Activated CD8-positive, alpha-beta memory T cell treated with anti-CD3 and anti-CD28 coated beads for 1 hour (primary cell): Measurements from ENCODE around the gene KCNC2.

Experiments
- DNase-seq, 2 donors: peaks; one replicate each; pipeline ENCODE4 v3.0.0-alpha.2; 2020; ENCODE audit warnings: low read depth in 1 of 2; ENCODE audit errors: extremely low read depth in 1 of 2

Gene KCNC2

DNA sequence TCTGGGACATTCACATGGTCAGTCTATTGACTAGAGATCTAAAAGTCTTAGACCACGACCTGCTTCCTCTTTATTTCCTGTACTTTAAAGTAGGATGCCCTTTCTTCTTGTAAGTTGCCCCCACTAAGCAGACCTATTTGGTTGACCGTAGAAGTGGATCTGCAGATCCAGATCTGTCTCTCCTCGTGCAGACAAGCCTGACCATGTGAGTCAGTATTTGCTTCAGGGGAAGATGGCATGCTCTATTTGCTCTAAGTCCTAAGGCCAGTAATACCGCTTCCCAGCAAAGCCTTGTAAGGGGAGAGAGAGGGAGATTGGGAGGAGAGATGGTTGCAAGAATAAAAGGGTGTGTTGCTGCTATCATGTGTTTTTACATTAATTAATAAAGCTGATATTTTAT lies 46.8 kb downstream of the KCNC2 start:
- DNase-seq: no peak

DNA sequence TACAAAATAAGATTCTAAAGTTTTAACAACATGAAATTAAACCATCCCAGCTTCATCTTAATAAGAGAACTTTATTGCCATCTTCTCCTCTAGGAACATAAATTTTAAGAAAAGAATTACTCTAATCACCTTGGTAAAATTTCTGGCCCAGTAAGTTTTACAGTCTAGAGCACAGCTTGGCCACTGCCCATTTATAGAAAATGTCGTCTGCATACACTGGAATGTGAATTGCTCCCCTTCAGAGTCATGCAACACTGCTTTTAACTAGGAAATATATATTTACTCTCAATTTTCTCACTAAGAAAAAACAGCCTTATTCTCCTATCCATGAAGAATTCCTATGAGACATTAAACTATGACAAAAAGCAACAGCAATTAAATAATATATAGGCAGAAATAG lies 48.2 kb downstream of the KCNC2 start:
- DNase-seq: no peak

DNA sequence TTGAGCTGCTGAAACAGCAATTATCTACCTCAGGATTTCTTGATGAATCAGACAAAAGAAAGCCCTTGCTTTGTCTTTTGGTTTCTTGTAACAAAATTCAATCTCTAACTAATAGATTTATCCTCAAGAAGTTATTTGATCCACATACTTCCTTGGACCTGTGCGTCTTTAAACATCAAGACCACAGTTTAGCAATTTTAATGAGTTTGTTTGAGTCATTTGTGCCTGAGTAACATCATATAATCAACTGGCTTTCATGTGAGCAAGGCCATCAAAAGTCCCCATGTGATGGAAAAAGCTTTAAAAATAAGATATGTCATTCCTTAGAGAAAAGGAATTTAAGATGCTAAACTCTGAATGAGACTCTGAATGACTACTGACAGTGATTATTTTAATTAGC lies 52.3 kb downstream of the KCNC2 start:
- DNase-seq: no peak

DNA sequence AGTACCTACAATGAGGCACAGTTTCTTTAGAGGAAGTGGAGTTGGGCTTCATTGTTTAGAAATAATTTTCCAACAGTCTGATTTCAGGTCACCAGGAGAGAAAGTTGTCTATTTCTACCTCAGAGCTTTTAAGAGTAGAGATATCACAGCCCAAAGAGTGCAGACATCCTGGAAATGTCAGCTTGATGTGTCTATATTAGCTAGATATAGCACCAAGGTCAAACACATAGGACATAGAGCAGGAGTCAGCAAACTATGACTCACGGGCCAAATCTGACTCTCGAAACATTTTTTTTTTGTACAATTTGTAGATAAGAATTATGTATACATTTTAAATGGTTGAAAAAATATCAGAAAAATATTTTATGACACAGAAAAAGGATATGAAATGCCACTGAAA lies 53.7 kb downstream of the KCNC2 start:
- DNase-seq: no peak

DNA sequence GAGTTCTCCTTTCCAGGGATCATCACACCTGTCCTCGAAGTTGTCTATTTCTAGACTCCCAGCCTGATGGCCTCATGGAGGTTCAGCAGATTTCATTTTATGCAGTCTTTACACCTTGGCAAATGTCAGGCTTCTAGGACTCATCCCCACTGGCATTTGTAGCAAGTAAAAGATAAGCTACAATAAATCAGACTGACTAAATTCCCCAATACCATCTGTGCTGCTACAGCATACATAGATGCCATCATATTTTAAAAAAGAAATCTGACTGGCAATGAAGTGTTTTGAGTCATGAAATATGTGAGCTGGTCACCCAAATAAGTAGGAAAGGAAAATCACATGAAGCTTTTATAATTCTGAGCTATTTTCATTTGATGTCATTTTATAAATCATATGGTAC lies 55.3 kb downstream of the KCNC2 start:
- DNase-seq: no peak

DNA sequence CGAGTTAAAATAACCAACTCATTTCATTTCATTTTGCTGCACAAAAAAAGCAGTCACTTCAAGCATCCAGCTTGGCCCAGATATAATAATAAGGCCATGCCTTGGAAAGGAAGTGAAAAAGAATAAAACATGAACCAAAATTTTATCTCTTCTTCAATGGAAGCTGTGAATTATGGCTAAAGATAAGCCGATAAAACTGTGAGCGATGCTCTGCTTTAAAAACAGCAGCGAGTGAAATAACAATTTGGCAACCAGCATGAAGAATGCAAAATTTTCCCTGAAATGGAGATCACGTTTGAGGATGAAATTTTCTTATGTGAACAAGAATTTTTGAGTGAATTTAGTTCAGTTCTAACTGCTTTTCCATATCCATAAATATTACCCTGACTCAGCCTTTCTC lies 70.4 kb downstream of the KCNC2 start:
- no peak for DNase-seq

DNA sequence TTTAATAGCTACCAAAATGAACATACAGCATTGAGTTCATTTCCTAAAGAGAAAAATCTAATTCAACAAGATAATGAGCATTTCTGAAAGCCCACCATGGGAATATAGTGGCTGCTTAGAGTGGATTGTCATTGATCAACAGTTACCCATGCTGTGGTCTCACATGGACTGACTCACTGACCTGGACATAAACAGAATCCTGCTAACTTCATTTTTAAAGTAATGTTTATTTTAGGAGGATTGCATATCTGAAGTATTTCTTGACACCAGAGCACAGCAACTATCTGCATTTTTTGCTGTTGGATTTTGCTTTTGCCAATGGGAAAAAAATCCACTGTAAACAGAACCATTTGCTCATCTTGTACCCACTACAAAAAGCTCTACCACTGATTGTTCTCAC lies 71.7 kb downstream of the KCNC2 start:
- no peak for DNase-seq

DNA sequence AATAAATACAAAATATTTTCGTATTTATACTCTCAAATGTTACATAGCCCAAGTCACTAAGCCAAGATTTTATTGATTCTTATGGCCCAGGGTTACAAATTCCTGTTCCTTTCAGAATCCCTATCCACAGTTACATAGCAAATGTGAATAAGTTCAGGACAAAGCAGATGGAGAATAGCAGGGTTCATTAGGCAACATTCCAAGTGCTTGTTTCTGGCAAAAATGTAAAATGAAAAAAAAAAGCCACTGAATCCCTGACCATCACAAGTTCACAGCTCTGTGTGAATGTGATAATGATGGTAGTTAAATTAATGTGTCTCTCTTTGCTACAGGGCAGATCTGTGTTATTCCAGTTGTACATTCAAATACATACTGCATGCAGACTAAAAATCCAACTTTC lies 74.6 kb downstream of the KCNC2 start:
- no peak for DNase-seq

DNA sequence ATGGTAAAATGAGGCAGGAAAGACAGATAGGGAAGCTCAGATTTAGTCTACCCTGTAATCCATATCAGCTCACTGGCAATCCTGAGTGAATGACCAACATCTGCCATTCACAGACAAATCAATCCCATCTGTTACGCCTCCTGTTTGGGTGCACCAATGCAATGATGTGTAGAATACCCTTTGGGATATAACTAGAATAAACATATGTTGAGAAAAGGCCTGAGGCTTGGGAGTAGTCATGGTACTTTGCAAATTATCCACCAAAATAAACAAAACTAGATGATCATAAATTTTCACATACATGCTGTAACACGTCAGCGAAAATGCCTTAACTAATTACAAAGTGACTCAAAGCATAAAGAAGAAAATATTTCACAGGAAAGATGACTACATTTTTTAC lies 78.8 kb downstream of the KCNC2 start:
- no peak for DNase-seq

DNA sequence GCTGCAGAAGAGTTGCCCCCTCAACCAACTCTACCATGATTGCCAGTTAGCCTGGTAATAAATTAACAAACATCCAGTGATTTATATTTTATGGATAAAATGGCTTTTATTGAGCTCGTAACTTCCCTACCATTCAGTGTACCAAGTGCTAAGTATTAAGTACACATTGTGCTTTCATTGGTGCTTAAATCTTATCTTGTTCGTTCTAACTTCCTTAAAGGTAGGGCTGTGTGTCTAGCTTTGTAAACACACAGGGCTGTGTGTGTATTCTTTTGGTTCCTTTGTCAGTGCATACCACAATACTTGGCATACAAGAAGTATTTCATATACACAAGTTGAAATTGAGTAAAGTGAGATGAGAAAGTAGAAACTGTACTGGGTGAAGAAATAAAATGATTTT lies 80.4 kb downstream of the KCNC2 start:
- DNase-seq: no peak

DNA sequence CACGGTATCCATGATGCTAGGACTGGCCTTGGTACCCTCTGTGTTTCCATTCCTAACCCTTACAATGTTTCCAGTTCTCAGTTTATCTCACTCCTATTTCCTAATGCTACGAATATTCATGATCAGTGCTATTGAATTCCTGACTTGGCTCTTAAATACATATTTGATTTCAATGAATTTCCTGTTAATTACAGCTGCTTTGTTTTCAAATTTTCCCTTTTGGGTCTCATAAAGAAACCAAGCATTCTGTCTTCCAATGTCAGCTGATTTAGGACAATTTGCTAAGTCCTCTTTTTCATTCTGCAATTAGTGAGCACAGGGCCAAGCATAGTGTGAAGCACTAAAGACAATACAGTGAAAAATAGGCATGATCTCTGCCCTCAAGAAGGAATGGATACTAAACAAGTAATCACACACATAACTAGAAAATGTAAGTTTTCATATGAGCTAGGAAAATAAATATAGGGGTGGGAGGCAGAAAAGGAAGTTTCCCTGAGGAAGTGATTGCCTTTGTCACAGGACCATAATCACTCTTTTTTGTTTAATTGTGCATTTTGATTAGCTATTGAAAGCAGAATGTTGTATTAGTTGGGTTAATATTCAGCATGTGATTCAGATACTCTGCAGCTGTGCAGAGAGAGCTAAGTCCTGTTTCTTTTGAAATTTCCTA lies 88.5 kb downstream of the KCNC2 start:
- DNase-seq: no peak

DNA sequence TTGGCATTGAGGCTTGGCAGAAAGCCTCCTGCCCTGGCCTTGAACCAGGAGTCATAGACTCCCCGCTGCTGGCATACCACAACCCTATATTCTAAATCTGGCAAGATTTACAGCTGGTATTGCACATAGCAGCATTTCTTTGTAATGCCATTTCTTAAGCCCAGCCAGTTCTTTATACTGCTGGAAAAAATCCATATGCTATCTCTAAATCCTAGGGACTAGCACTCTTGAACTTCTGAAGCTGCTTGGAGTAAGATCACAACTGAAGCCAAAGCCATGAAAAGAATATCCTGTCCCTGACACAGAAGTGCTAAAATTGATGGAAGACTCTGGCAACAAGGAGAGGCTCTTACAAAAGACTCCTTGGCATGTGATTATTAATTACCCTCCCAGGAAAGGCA lies 89.3 kb downstream of the KCNC2 start:
- DNase-seq: no peak

DNA sequence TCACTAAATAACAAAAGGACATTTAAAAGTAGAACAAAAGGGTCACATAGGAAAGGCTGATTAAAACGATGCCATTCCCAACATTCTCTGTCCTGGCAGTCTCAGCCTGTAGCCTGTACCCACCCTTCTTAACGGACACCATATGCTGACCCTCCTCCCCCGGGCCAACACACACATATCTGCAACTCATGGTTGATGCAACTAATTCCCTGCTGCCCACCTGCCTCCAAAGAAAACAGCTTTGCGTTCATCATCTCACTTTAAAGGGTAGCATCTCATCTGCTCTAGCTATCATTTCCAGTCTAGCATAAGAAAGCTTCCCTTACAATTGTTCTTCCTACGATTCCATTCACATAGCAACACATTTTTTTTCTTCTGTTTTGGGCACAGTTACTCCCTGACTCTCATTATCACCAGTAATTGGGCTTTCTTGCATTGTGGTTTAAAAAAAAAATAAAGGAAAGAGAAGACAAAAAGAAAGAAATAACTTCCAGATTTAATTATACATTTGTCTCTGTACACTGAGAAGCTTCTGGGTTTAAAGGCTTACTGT lies 92.9 kb downstream of the KCNC2 start:
- no peak for DNase-seq

DNA sequence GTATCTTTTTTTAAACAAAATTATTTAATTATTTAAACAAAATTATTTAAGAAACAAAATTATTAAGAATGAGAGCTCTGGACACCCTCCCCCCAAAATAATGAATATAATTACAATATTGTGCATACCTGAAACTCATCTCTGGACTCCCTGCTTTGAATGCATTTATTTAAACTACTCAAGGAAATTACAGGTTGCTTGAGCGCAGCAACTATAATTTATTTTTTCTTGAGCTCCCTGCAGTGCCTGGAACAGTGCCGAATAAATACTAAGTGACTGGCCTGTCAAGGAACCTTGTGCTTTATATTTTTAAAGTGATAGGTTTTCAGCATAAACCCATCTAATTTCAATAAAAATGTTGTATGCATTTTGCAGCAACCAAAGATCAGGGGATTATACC lies 93.9 kb downstream of the KCNC2 start:
- DNase-seq: no peak

DNA sequence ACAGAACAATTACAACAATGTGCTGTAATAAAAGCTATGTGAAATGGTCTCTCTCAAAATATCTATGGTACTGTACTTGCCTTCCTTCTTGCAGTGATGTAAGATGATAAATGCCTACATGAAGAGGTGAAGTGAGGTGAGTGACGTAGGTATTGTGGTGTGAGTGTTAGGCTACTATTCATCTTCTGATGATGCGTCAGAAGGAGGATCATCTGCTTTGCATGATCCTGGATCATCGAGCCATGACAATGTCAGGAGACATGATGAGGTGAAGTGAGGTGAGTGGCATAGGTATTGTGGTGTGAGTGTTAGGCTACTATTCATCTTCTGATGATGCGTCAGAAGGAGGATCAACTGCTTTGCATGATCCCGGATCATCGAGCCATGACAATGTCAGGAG lies 105.8 kb downstream of the KCNC2 start:
- no peak for DNase-seq

DNA sequence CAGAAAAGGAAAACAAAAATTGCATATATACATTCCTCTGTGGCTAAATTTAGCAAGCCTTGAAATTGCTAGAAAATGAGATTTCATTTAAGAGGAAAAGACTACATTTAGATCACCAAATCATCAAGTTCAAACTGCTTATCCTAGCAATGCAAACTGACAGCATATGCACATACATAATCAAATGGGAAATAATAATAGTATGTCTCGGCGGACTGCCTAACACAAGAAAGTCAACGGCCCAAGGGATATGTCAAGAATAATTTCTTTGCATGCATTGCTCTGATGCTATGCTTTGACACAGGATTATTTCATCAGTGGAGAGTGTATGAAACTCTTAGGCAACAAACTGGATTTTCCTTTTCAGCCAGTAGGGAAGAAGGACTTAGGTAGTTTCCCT lies 107.9 kb downstream of the KCNC2 start:
- DNase-seq: no peak

DNA sequence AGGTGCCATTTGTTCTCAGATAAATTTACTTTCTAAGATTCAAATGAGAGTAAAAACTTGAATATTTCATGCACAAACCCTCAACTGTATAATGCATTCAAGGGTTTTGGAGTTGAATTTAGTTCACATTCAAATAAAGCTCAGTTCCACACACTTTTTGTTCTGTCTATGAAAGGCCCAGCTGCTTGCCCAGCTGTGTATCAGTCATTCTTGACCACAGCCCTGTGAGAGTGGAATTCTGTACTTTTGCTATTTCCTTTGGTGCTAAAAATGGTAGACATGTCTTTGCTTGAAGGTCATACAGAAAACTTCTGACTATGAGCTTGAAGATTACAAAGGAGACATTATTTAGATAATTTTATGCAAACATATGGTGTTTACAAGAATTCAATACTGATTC lies 110.4 kb downstream of the KCNC2 start:
- DNase-seq: no peak

DNA sequence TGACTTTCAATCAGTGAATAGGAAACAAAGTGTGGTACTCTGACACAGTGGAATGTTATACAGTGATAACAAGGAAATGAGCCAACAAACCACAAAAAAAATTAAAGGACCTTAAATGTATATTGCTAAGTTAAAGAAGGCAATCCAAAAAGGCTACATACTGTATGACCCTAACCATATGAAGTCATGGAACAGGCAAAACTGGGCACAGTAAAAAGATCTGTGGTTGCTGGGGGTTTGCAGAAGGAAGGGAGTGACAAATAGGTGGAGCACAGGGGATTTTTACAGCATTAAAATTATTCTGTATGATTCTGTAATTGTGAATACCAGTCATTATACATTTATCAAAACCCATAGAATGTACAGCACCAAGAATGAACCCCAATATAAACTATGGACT lies 112.6 kb downstream of the KCNC2 start:
- DNase-seq: no peak

DNA sequence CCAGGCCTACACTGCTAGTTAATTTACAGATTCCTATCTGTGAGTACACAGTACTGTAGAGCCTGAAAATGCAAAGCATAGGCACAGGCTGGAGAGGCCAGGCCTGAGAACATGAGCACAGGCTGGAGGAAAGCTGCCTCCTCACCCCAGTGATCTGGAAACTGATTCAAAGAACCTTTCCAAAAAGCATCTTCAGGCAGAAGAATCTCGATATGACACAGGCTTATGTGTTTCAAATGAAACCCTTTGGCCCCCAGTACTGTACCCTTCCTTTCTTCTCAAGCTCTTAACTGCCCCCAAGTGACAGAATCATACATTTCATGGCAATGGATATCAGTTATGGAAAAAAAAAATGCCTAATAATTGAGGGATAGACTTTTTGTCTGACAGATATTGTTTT lies 122.0 kb downstream of the KCNC2 start:
- no peak for DNase-seq

DNA sequence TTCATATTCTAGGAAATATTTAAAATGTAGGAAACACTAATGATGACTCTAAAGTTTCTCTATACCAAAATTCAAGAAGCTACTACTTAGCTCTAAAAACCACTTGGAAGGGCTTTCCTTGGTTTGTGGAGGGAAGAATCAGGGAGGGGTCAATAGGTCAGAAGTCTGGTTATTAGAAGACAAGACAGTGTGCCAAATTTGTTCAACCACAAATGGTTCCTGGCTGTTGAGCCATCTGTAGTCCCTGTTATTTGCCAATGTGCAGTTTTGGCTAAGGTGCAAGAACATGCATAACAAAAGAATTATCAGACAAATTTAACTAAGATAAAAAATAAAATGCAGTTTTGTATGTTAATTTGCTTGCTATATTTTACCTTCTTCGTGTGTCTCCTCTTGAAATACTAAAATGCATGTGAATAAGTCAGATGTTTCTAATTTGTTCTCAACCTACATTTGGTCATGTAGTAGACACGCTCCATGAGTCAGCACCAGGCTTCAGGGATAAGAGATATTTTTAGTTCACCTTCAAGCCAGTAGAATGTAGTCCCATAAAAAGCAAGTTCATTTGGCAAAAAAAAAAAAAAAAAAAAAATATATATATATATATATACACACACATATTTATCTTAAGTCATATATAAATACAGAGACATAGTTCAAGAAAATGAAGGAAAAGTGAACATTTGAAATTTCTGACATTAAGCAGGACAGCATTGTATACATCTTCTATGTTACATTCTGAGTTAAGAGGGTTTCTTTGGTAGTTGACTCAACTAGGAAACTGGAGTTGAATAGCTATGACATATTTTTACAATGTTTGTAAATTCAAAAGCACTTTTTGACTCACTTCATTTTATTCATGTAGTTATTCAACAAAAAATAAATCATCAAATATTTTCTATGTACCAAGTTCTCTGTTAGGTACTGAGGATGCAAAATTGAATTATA lies 123.3 kb downstream of the KCNC2 start:
- no peak for DNase-seq

DNA sequence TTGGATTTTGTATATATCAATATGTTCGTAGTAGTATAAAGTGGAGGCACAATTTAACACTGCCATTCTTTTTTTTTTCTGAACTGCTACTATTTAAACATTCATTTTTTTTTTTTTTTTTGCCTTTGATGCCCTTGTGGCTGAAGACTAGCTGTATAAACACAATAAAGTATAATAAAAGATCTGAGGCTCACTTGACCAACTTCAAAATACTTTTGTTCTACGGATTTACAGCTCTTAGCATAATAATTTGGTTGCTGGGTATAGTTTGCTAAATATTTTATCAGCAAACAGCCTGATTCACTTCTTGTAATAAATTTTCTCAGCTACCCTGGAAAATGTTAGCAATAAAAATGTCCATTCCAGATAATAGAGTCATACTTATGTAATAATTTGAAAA lies 128.3 kb downstream of the KCNC2 start:
- no peak for DNase-seq

DNA sequence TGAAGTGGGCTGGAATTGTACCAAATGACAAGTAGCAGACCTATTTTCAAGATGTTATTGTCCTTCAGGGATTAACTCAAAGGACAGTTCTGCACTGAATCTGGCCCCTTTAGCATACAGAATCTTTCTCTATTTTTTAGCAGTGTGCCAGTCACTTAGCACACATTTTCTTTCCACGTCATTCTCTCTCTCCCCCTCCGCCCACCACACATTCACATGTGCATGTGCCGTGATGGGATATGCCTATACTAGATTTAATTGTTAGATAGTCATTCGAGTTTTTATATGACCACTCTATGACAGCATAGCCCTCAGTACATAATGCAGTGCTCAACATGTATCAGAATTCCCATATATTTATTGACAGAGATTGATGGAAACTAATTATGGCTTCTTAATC lies 129.1 kb downstream of the KCNC2 start:
- DNase-seq: no peak
